ENCODE data around the gene ALDH3B2. TPM values are rescaled to one million over a fixed set of nuclear protein-coding genes. Genes with fewer than 3 reads are reported as not detected.

ALDH3B2 gene
- total RNA-seq, 1 experiment from 2014 or later: not detected

- Mint-ChIP-seq H3K27me3 (ENCODE audit: low read depth) (peaks cover 13% of the 10 kb centered on the region), H3K4me3 (no peak overlapping the region), H3K36me3 (ENCODE audit: insufficient read depth in 1 of 3, low read depth in 3 of 3) (peaks cover 0 to 5% (median 3%) of the 10 kb centered on the region in 3 experiments; a peak in 5 of 7 replicates), H3K27ac (no peak overlapping the region), H3K4me1 (peaks cover 7 to 20% of the 10 kb centered on the region in 2 experiments), H3K9me3 (peaks cover 20 to 23% of the 10 kb centered on the region in 2 experiments)
- no peaks in the 10 kb centered on the region for H3K4me1 ChIP-seq (ENCODE audit: insufficient read depth, low read length)
- H3K9ac ChIP-seq (ENCODE audit: extremely low read depth, insufficient read length, low read length): no peak overlapping the region
- no peak overlapping the region for H3K18ac ChIP-seq (ENCODE audit: insufficient read length, low read depth, low read length)
- H2AK5ac ChIP-seq (ENCODE audit: insufficient read length, low read length): no peak overlapping the region
- no peaks in the 10 kb centered on the region for H3K27me3 ChIP-seq (ENCODE audit: insufficient read depth, low read length)
- H4K91ac ChIP-seq (ENCODE audit: insufficient read length, low read depth, low read length): no peak overlapping the region
- no CpG with 5 or more reads among the region's 10 CpGs for WGBS (ENCODE audit: extremely low coverage, insufficient read length, low lambda C conversion rate)
- H4K5ac ChIP-seq (ENCODE audit: insufficient read length, low read depth, low read length): no peak overlapping the region
- no peak overlapping the region for H2BK120ac ChIP-seq (ENCODE audit: low read depth, low read length, poor library complexity, severe bottlenecking)
- no peaks in the 10 kb centered on the region for H3K23me2 ChIP-seq (ENCODE audit: insufficient read length, low read depth, low read length, poor library complexity, severe bottlenecking)
- H2BK15ac ChIP-seq (ENCODE audit: low read depth, low read length): no peak overlapping the region
- H3K14ac ChIP-seq (ENCODE audit: insufficient read depth, low read length): no peak overlapping the region
- H3T11ph ChIP-seq (ENCODE audit: low read length): no peak overlapping the region
- TF ChIP-seq CTCF (conservative IDR thresholded peaks at IDR 0.05): peak; percentile 41; the same call in 1 of the 3 replicates
- no peak overlapping the region for H3K56ac ChIP-seq (ENCODE audit: insufficient read length, low read depth, low read length)
- H2BK20ac ChIP-seq (ENCODE audit: low read depth, low read length, poor library complexity, severe bottlenecking): no peak overlapping the region
- no peak overlapping the region for H3K27ac ChIP-seq (ENCODE audit: insufficient read length, low read depth, low read length)
- no peaks in the 10 kb centered on the region for H4K20me1 ChIP-seq (ENCODE audit: control insufficient read depth, insufficient read depth, insufficient read length)
- H3K9me3 ChIP-seq (ENCODE audit: control insufficient read depth, low read depth, low read length): peaks cover 8% of the 10 kb centered on the region
- H3K79me2 ChIP-seq (ENCODE audit: insufficient read depth, low read length): no peaks in the 10 kb centered on the region
- H3K4ac ChIP-seq (ENCODE audit: low read depth, low read length): no peak overlapping the region
- H2BK12ac ChIP-seq (ENCODE audit: insufficient read length, low read depth, low read length): no peak overlapping the region
- no peaks in the 10 kb centered on the region for H3K79me1 ChIP-seq (ENCODE audit: insufficient read depth, low read depth, low read length, poor library complexity, severe bottlenecking)
- H4K8ac ChIP-seq (replicated peaks; ENCODE audit: insufficient read length, low read depth, low read length): no peak overlapping the region
- no peak overlapping the region for H3K4me2 ChIP-seq (ENCODE audit: insufficient read depth, insufficient read length, low read length)
- no peak overlapping the region for H2BK5ac ChIP-seq (ENCODE audit: insufficient read length, low read length)
- H3K23ac ChIP-seq (ENCODE audit: insufficient read length, low read depth, low read length): no peak overlapping the region
- no peak overlapping the region for H2AFZ ChIP-seq (ENCODE audit: low read length)
- no peak for DNase-seq
Observed at GRCh38 chr11:67700141-67700540, 25.7 kb upstream of the ALDH3B2 start.
